ENCODE measurements around the gene DLL1. TPM values are rescaled to one million over a fixed set of nuclear protein-coding genes. Genes with fewer than 3 reads are reported as not detected.

The DLL1 gene
- total RNA-seq, 1 donor from 2014 or later = 11.7 TPM

DNA sequence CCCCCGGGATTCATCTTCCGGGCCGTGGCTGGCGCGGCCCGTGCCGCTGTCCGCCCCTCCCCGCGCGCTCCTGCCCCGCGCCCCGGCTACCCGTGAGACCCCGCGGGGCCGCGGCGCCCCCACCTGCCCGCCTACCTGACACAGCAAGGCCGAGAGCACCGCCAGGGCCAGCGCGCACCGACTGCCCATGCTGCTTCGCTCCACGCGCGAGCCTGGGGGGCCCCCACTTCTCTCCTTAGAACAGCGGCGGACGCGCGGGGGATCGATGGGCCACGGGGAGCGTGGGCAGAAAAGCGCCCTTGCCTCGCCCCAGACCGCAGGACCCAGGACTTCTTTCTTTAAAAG lies 955 bp downstream of the DLL1 start:
- no peaks in the 10 kb centered on the region for H3K9me3 Mint-ChIP-seq
- no peak for DNase-seq (ENCODE audit: extremely low spot score, unreplicated experiment)
- H3K27me3 Mint-ChIP-seq = peaks cover 78% of the 10 kb centered on the region
- no peak overlapping the region for H3K27ac Mint-ChIP-seq
- H3K4me3 Mint-ChIP-seq = peak overlapping the region; percentile 88
- peaks cover 49% of the 10 kb centered on the region for H3K4me1 Mint-ChIP-seq (ENCODE audit: unreplicated experiment)
- TF ChIP-seq, protein P1, sequence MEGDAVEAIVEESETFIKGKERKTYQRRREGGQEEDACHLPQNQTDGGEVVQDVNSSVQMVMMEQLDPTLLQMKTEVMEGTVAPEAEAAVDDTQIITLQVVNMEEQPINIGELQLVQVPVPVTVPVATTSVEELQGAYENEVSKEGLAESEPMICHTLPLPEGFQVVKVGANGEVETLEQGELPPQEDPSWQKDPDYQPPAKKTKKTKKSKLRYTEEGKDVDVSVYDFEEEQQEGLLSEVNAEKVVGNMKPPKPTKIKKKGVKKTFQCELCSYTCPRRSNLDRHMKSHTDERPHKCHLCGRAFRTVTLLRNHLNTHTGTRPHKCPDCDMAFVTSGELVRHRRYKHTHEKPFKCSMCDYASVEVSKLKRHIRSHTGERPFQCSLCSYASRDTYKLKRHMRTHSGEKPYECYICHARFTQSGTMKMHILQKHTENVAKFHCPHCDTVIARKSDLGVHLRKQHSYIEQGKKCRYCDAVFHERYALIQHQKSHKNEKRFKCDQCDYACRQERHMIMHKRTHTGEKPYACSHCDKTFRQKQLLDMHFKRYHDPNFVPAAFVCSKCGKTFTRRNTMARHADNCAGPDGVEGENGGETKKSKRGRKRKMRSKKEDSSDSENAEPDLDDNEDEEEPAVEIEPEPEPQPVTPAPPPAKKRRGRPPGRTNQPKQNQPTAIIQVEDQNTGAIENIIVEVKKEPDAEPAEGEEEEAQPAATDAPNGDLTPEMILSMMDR (conservative IDR thresholded peaks at IDR 0.05) = no peak
- peaks cover 6% of the 10 kb centered on the region for H3K36me3 Mint-ChIP-seq

DNA sequence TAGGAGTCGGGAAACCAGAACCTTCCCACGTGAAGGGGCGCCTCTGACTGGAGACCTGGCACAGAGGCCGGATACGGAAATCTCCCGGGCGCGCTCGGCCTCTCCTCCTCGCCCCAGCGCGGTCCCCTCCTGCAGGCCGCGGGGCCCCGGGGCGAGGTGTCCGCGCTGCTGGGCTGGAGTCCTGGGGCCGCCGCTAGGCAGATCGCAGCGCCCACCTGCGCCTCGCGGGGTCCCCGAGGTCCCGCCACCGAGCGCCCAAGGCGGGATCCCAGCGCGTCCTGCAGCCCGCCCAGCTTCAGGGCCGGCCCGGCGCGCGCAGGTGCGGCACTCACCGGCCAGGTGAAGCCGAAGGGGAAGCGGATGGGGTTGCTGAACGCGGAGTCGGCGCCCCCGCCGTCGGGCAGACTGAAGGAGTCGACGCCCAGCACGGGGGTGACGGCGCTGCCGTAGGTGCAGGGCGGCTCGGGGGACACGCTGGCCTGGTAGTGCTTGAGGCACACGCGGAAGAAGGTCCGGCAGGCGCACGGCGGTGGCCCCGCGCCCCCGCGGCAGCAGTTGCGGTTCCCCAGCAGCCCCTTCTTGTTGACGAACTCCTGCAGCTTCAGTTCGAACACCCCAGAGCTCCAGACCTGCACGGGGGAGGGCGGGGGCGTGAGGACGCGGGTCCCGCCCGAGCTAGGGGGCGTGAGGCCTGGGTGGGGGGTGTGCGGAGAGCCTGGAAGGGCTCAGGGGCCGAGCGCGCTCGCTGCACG lies 1.5 kb downstream of the DLL1 start:
- H3K4me3 Mint-ChIP-seq = peak overlapping the region; percentile 89
- H3K27ac Mint-ChIP-seq = peak overlapping the region; percentile 51
- peaks cover 6% of the 10 kb centered on the region for H3K36me3 Mint-ChIP-seq
- no peak for DNase-seq (ENCODE audit: extremely low spot score, unreplicated experiment)
- H3K9me3 Mint-ChIP-seq = no peaks in the 10 kb centered on the region
- peaks cover 44% of the 10 kb centered on the region for H3K4me1 Mint-ChIP-seq (ENCODE audit: unreplicated experiment)
- H3K27me3 Mint-ChIP-seq = peaks cover 72% of the 10 kb centered on the region
- TF ChIP-seq, protein P1 (conservative IDR thresholded peaks at IDR 0.05) = no peak

DNA sequence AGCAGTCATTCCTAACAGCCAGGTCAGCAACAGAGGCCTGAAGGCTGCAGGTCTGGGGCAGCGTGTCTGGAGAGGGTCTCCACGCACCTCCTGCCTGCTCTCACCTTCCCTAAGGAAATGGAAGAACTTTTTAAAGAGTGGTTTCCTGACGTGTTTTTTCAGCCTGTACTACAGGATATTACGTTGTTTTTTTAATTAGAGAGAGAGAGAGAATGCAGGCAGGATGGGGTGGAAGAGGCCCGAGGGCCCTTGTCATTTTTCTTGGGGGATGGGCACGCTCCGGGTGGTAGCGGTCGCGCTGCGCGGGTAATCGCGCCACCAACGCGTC lies 2.1 kb downstream of the DLL1 start:
- H3K4me1 Mint-ChIP-seq (ENCODE audit: unreplicated experiment) = peaks cover 42% of the 10 kb centered on the region
- H3K9me3 Mint-ChIP-seq = no peaks in the 10 kb centered on the region
- H3K27me3 Mint-ChIP-seq = peaks cover 67% of the 10 kb centered on the region
- peaks cover 6% of the 10 kb centered on the region for H3K36me3 Mint-ChIP-seq
- no peak for DNase-seq (ENCODE audit: extremely low spot score, unreplicated experiment)
- H3K4me3 Mint-ChIP-seq = peak overlapping the region; percentile 89
- peak overlapping the region; percentile 51 for H3K27ac Mint-ChIP-seq
- TF ChIP-seq, protein P1 (conservative IDR thresholded peaks at IDR 0.05) = no peak

DNA sequence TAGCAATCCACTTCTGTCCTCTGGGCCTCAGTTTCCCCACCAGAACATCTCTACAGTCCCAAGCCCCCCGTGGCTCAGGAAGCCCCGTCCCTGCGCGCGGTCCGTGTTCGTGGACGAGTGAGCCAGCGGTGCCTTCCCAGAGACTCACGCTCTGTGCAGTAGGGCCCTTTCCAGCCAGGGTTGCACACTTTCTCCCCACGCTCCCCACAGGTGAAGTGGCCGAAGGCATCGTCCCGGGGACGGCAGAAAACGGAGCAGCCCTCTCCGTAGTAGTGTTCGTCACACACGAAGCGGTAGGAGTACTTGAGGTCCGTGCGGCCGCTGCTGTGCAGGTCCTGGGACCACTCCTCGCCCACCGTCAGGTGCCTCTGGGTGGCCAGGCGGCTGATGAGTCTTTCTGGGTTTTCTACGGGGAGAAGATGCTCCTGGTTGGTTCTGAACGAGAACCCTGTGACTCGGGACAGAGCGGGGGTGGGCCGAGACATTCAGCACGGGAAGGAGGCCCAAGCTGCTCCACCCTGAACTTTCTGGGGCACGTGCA lies 2.7 kb downstream of the DLL1 start:
- Mint-ChIP-seq H3K27me3 (peaks cover 60% of the 10 kb centered on the region), H3K9me3 (no peaks in the 10 kb centered on the region), H3K4me3 (peak overlapping the region; percentile 89), H3K36me3 (peaks cover 6% of the 10 kb centered on the region), H3K27ac (peak overlapping the region; percentile 51), H3K4me1 (ENCODE audit: unreplicated experiment) (peaks cover 35% of the 10 kb centered on the region)
- TF ChIP-seq, protein P1 (conservative IDR thresholded peaks at IDR 0.05) = no peak
- DNase-seq (ENCODE audit: extremely low spot score, unreplicated experiment) = no peak

DNA sequence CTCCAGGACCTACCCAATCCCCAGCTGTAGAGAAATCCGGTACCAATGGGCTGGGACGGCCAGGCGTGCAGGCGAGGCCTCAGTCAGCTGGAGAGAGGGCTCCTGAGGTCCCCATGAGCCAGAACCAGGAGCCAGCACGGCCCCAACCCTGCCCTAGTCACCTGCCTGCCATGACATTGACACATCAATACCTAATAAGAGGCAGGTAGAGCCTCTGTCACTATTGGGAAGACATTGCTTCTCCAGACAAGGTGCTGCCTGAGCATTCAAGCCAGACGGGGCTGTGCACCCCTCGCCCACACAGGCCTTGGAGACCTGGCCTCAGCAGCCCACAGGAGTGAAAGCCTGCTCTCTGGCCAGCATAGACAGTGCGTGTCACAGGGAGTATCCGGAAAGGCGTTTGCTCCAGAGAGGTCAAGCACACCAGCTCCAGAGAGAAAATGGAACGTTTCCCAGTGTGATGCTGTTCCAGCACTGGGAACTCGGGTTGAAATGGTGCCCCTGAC lies 3.5 kb downstream of the DLL1 start:
- no peak for DNase-seq (ENCODE audit: extremely low spot score, unreplicated experiment)
- Mint-ChIP-seq H3K4me3 (peak overlapping the region; percentile 76), H3K27me3 (peaks cover 53% of the 10 kb centered on the region)

More for the DNA sequence above, 3.5 kb downstream of the DLL1 start:
- Mint-ChIP-seq H3K4me1 (ENCODE audit: unreplicated experiment) (peaks cover 29% of the 10 kb centered on the region), H3K36me3 (peaks cover 6% of the 10 kb centered on the region), H3K27ac (no peak overlapping the region), H3K9me3 (no peaks in the 10 kb centered on the region)
- TF ChIP-seq, protein P1 (conservative IDR thresholded peaks at IDR 0.05) = no peak
